ENCODE measurements around the gene BOLA2B.
"Not testable (repeated sequence)": the region's sequence is repeated elsewhere in the genome, so short reads cannot be mapped to it uniquely, and the experiment has no call there.

DNA sequence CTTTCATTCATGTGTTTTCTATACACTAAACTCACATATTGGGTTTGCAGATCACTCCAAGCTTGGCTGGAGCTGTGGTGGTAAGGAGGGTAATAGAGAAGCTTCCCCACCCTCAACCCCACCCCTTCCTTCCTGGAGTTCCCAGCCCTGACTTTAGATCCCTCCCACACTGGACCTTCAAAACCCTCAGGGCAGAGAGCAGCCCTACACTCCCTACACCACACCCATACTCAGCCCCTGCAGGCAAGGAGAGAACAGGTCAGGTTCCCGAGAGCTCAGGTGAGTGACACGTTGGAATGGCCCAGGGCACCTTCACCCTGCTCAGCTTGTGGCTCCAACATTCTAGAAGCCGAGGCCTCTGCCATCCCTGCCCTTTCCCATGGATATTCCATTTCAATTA, 5.6 kb upstream of the BOLA2B start, which contains the start of gene SULT1A3:
- not testable (repeated sequence) for TF ChIP-seq CBX1 (IDR thresholded peaks at IDR 0.05; ENCODE audit: low read depth); SP1 (CRISPR knock-in tag; IDR thresholded peaks at IDR 0.05); RNF2 (IDR thresholded peaks at IDR 0.05); ZFP36 (IDR thresholded peaks at IDR 0.05; ENCODE audit: low read depth, low read length, partially characterized antibody); FOS (IDR thresholded peaks at IDR 0.05; ENCODE audit: extremely low read depth, insufficient read length); ZNF121 (CRISPR knock-in tag; conservative IDR thresholded peaks at IDR 0.05); GTF2F1 (IDR thresholded peaks at IDR 0.05; ENCODE audit: low read depth, low read length)
- TF ChIP-seq, protein P1, sequence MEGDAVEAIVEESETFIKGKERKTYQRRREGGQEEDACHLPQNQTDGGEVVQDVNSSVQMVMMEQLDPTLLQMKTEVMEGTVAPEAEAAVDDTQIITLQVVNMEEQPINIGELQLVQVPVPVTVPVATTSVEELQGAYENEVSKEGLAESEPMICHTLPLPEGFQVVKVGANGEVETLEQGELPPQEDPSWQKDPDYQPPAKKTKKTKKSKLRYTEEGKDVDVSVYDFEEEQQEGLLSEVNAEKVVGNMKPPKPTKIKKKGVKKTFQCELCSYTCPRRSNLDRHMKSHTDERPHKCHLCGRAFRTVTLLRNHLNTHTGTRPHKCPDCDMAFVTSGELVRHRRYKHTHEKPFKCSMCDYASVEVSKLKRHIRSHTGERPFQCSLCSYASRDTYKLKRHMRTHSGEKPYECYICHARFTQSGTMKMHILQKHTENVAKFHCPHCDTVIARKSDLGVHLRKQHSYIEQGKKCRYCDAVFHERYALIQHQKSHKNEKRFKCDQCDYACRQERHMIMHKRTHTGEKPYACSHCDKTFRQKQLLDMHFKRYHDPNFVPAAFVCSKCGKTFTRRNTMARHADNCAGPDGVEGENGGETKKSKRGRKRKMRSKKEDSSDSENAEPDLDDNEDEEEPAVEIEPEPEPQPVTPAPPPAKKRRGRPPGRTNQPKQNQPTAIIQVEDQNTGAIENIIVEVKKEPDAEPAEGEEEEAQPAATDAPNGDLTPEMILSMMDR (IDR thresholded peaks at IDR 0.05 in 2 of 3, conservative IDR thresholded peaks at IDR 0.05 in 1 of 3; ENCODE audit: insufficient read depth in 2 of 3, low read depth in 1 of 3, low read length in 3 of 3), result not testable (repeated sequence)
- TF ChIP-seq, protein P2, sequence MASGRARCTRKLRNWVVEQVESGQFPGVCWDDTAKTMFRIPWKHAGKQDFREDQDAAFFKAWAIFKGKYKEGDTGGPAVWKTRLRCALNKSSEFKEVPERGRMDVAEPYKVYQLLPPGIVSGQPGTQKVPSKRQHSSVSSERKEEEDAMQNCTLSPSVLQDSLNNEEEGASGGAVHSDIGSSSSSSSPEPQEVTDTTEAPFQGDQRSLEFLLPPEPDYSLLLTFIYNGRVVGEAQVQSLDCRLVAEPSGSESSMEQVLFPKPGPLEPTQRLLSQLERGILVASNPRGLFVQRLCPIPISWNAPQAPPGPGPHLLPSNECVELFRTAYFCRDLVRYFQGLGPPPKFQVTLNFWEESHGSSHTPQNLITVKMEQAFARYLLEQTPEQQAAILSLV (tag; IDR thresholded peaks at IDR 0.05), result not testable (repeated sequence)
